AG10803 (cell line): ENCODE results near the gene ZNF234.
"Not testable (repeated sequence)": the region's sequence is repeated elsewhere in the genome, so short reads cannot be mapped to it uniquely, and the experiment has no call there.

Experiments
- DNase-seq: peaks from one replicate; pipeline ENCODE4 v3.0.0; 2010; ENCODE audit warnings: low read depth
- H3K4me3 ChIP-seq: 2 replicates; pipeline ENCODE4 v1.5.1; 2011; ENCODE audit warnings: mild to moderate bottlenecking, low read length, control low read depth
- TF ChIP-seq, protein P1 (sequence below): conservative IDR thresholded peaks from 2 replicates; pipeline ENCODE4 v1.5.1; 2011; ENCODE audit warnings: mild to moderate bottlenecking, low read length, control low read depth, inconsistent platforms

ZNF234 gene

DNA sequence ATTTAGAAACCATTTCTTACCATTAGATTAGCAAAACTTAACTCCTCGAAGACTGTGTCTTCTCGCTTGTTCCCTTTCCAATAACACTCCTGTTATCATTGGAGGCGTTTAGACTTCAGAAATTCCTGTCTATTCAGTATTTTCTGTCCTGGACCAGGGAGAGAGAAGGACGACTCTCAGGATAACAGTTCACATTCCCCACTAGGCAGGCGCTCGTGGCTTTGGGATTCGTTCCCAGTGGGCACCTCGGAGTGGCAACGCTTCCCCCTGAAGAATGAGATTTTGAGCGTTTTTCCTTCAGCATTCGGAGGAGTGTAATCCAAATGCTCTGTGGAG lies 28.6 kb upstream of the ZNF234 start:
- TF ChIP-seq, protein P1, sequence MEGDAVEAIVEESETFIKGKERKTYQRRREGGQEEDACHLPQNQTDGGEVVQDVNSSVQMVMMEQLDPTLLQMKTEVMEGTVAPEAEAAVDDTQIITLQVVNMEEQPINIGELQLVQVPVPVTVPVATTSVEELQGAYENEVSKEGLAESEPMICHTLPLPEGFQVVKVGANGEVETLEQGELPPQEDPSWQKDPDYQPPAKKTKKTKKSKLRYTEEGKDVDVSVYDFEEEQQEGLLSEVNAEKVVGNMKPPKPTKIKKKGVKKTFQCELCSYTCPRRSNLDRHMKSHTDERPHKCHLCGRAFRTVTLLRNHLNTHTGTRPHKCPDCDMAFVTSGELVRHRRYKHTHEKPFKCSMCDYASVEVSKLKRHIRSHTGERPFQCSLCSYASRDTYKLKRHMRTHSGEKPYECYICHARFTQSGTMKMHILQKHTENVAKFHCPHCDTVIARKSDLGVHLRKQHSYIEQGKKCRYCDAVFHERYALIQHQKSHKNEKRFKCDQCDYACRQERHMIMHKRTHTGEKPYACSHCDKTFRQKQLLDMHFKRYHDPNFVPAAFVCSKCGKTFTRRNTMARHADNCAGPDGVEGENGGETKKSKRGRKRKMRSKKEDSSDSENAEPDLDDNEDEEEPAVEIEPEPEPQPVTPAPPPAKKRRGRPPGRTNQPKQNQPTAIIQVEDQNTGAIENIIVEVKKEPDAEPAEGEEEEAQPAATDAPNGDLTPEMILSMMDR = no peak
- peak overlapping the region; percentile 90 for H3K4me3 ChIP-seq
- DNase-seq = no peak

DNA sequence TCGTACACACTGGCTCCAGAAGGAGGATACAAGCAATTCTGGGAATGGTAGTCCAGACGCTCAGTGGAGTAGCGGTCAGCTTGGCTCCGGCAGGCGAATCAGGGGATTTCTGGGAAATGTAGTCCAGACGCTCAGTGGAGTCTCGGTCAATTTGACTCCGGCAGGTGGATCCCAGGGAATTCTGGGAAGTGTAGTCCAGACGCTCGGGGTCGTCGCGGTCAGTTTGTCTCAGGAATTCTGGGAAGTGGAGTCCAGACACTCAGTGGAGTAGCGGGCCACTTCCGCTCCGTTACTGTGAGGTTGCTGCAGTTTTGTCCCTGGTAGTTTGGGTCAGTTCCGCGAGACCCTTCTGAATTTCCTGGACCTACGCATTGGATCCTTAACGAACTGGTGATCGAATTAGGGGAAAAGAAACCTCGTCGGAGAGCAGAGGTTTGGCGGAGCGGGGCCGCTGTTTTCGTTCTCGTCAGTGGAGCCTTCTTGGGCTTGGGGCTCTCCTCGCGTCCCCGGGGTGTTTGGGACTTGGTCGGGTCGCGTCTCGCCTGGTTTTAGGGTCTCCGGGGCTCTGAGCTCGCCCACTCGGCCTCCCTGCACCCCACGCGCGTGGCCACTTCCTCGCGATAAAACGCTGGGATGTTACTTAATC lies 28.1 kb upstream of the ZNF234 start, which contains the start of gene ZNF225:
Gene ZNF225, plus strand, starts transcription at position 262 of the 646 bp plus-strand sequence. CDS start 2,429 bp downstream, outside the sequence.
- DNase-seq = peak; percentile 98
- TF ChIP-seq, protein P1 = peak; percentile 20; the same call in 1 of the 2 replicates
- peak within 1 kb of the TSS; percentile 90 for H3K4me3 ChIP-seq

DNA sequence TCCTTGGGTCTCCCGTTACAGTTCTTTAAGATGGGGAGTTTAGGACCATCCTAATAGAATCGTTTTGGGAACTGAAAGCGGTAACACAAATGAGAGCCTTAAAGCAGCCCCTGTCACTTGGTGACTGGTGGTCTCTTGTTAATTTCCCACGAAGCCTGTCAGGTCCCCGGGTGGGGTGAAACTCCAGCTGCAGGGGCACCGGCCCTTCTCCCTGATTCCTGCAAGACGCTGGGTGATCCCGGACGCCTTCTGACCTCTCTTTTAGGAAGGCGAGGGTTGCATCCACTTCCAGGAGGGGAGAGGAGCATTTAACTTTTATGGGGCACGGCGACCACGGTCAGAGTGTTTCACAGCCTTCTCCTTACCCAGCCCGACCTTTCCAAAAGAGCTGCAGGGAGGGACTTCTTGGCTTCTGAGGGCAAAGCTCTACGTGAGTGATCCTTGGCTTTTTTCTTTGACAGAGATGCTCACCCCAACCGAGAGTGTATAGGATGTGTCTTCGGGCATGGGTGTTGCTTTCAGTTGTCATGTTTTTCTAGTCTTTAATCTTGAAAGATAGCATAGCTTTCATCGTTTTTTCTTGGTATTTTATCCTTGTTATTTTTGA lies 27.5 kb upstream of the ZNF234 start:
- no peak for DNase-seq
- TF ChIP-seq, protein P1 = no peak
- H3K4me3 ChIP-seq = peak overlapping the region; percentile 90

DNA sequence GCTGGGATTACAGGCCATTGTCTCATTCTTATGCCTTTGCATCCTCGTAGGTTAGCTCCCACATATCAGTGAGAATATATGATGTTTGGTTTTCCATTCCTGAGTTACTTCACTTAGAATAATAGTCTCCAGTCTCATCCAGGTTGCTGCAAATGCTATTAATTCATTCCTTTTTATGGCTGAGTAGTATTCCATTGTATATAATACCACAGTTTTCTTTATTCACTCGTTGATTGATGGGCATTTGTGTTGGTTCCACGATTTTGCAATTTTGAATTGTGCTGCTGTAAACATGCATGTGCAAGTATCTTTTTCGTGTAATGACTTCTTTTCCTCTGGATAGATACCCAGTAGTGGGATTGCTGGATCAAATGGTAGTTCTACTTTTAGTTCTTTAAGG lies 20.2 kb upstream of the ZNF234 start:
- H3K4me3 ChIP-seq, DNase-seq: not testable (repeated sequence)

DNA sequence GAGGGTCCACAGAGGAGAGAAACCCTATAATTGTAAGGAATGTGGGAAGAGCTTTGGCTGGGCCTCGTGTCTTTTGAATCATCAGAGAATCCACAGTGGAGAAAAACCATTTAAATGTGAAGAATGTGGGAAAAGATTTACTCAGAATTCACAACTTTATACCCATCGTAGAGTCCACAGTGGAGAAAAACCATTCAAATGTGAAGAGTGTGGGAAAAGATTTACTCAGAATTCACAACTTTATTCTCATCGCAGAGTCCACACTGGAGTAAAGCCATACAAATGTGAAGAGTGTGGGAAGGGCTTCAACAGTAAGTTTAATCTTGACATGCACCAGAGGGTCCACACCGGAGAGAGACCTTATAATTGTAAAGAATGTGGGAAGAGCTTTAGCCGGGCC lies 9.4 kb upstream of the ZNF234 start:
- TF ChIP-seq, protein P1 = no peak
- no peak for DNase-seq
- no peak overlapping the region for H3K4me3 ChIP-seq

DNA sequence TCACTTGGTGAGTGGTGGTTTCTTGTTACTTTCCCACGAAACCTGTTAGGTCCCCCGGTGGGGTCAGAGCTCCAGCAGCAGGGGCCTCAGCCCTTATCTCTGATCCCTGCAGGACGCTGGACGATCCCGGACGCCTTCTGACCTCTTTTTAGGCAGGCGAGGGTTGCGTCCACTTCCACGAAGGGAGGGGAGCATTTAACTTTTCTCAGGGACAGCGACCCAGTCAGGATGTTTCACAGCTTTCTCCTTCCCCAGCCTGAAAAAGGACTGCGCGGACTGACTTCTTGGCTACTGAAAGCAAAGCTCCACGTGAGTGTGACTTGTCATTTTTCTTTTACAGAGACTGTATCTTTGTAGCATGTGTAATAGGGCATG lies 692 bp downstream of the ZNF234 start:
- TF ChIP-seq, protein P1 = no peak
- DNase-seq = peak; percentile 43
- peak overlapping the region; percentile 96 for H3K4me3 ChIP-seq

DNA sequence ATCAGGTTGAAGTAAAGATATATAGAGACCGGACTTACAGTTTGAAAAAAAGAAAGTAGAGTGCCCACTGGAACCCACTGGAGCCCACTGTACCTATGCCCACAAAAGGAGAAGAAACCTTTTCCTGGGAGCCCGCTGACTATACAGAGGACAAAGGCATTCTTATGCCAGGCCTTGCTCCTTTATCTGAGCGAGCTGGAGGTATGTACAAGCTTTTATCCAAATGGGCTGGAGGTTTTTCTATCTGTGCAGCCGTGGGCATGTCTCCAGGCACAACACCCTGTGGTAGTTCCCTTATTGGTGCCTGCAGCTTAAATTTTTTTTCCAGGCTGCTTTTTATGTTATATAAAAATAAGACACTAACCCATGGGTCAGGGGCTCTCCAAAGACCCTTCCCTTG lies 8.4 kb downstream of the ZNF234 start:
- DNase-seq = no peak

More for the DNA sequence above, 8.4 kb downstream of the ZNF234 start:
- TF ChIP-seq, protein P1 = no peak
- no peak overlapping the region for H3K4me3 ChIP-seq
